Measurements from ENCODE around the gene PRSS21.

PRSS21 gene

DNA sequence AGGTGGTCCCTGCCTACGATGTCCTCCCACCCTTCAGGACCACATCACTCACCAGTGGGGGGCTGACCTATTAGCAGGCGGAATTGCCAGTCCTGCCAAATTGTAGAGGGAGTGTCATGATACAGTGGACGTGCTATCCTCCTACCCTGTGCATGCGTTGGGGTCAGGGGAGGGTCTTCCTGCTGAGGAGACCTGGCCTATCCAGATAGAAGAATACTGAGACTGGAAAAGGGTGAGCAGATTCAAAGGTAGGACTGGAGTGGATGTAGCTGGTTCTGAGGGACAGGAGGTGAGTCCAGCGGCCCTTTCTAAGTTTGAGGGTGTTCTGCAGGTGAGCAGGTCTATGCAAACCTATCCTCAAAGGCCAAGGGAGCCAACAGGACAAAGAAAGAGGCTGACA is 10.8 kb upstream of the PRSS21 start:
- no peak for DNase-seq (ENCODE audit: low spot score)

DNA sequence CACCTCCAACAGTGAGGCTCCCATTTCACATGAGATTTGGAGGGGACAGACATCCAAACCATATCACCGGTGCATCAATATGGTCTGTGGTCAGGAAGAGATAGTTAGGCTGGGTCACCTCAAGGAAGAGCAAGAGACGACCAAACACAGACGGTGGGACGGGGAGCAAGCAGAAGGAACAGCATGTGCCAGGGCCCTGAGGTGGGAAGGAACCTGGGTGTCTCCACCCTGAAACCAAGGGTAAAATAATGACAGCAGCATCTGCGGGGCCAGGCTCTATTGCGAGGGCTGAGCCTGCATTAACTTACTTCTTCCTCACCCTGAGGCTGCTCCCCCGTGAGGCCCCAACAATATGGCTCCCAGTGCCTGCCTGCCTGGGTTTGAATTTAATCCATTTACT is 8.9 kb upstream of the PRSS21 start:
- no peak for DNase-seq (ENCODE audit: low spot score)

DNA sequence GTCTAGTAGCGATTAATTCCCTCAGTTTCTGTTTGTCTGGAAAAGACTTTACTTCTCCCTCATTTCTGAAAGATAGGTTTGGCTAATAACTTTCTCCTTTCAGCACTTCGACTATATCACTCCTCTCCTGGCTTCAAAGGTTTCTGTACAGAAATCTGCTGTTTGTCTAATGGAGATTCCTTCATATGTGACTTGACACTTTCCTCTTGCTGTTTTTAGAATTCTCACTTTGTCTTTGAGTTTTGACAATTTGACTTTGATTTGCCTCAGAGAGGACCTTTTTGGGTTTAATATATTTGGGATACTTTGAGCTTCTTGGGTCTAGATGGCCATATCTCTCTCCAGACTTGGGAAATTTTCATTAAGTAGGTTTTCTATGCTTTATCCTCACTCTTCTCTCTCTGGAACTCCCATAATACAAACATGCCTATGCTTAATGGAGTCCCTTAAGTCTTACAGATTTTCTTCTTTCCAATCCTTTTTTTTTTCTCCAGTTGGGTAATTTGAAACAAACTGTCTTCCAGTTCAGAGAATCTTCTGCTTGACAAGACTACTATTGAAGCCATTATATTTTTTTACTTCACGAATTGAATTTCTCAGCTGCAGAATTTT is 7.8 kb upstream of the PRSS21 start:
- DNase-seq (ENCODE audit: low spot score) = no peak

DNA sequence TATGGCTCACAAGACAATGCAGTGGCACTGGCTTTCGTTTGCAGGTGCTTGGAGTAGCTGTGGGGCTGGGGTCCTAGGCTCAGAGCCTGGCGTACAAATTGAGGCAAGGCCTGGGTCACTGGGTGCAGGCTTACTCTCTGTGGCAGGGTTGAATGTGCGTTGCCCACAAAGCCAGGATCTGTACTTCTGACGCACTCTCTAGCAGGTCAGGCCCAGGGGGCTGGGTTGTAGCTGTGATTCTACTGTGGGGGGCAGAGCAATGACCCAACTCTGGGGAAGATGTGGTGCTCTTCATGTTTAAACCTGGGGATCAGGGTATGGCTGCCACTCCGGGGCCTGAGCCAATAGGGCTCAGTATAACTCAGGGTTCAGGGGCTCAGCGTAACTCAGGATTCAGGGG is 6.4 kb upstream of the PRSS21 start:
- DNase-seq (ENCODE audit: low spot score) = no peak

DNA sequence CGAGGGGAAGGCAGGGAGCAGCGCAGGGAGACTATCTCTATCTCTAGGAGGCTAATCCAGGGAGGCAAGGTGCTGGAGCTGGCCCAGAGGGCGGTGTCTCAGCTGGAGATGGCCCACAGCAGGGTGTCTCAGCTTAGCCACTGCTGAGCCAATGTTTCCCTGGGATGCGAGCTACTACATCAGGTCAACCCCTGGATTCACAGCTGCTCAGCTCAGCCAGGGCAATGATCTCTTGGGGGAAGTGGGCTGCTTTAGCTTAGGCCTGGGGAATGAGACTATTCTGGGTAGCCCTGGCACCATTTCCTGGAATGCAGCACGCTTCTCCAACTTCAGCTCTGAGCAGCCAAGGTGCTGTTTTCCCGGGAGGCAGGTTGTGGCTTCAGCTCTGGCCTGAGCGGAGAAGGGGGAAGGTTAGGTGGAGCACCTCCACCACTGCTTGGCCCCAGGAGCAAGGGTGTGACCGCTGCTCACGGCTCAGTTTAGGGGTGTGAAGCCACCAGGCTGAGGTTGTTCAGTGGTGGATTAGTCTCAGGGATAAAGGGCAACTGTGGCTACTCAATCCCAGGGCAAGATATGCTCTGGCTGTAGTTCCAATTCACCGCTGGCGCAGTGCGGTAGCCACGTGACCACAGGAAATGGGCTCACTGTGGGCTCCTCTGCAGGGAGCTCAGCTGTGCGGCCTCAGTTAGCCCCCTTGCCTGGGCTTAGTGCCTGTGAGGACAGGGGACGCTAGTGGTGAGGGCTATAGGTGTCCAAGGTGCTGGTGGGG is 5.2 kb upstream of the PRSS21 start:
- DNase-seq (ENCODE audit: low spot score) = no peak

DNA sequence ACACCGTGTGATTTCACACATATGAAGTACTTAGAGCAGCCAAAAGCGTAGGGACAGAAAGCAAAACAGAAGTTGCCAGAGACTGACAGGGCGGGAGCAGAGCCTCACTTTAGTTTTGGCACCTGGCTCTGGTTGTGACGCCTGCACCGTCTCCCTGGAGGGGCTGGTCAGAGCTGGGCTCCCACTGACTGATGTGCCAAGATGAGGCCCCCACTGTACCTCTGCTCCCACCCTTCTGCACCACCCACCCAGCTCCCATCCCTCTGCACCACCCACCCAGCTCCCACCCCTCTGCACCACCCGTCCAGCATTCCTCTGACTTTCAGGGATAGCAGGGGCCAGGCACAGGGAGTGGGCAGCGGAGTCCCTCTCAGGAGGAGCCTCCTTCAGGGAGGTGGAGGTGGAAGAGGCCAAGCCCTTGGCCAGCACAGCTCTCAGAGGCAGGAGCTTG is 3.2 kb upstream of the PRSS21 start:
- no peak for DNase-seq (ENCODE audit: low spot score)

DNA sequence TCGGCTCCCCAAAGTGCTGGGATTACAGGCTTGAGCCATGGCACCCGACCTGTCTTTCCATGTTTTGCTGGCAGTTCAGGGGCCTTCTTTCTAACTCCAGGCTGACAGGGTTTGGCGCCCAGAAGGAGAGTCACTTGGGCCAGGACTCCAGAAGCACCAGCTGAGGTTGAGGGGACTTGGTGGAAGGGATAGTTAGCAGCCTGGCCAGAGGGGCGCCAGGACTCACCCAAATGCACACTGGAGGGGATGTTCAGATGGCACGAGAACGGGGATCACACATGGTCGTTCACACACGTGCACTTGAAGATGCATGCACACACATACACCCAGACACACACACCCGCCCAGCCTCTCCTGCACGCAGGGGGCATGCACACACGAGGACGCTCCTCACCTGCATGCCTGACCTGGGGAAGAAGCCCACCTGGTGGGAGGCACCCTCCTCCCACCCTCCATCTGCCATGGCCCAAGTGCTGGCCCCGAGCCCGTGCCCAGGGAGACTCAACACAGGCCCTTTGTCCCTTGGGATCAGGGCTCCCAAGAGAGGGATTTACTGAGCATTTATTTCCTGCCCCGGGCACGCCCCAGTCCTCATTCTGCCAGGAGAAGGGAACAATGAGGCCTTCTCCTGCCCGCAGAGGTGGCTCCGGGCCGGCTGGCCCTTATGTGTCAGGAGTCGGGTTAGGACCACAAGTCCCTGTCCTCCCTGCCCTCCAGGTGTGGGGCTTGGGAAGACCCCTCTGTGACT is 2.3 kb upstream of the PRSS21 start:
- DNase-seq (ENCODE audit: low spot score) = no peak

DNA sequence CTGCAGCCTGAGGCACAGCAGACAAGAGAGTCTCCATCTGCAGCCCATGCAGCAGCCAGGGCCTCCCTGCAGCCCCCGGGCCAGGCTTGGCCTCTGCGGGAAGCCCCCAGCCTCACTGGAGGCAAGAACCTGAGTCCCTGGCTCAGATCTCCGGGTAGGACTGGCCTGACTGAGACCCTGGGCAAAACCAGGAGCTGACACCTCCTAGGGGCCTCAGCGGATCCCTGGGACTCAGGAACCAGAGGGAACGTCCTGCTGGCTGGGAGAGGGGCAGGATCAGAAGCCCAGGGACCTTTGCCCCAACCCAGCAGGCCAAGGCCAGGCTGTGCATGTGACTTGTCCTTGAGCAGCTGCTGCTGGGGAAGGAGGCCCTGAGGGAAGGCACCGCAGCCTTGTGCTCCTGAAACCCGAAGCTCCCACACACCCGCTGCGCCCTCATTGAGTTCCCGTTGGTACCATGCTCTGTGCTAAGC is 1.7 kb upstream of the PRSS21 start:
- DNase-seq (ENCODE audit: low spot score) = no peak

DNA sequence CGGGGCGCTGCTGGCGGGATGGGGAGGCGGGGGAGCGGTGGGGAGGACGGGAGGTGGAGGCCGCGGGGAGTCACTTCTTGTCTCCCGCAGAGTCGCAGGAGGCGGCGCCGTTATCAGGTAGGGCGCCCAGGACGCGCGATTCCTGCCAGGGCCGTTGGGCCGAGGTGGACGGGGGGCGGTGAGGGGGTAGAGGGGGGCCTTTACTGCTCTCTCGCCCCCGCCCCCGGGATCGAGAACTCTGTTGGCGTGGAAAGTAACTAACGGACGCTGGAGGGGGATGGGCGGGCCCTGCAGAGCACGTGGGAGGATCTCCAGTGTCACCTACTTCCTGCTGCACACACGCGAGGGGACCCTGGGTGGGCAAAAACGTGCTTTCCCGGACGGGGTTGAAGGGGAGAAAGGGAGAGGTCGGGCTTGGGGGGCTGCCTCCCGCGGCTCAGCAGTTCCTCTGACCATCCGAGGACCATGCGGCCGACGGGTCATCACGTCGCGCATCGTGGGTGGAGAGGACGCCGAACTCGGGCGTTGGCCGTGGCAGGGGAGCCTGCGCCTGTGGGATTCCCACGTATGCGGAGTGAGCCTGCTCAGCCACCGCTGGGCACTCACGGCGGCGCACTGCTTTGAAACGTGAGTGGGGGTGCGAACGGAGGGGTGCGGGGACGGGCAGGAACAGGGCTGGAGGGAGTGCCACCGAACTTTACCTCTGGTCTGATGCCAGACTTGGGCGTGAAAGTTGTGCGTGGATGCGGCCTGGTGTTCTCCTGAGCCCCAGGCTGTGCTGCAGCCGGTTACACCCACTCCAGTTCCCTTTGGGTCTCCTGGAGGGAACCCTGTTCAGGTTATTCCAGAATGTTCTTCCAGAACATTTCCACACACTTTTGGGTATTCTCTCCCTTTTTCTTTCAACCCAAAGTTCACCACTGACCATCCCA is 569 bp downstream of the PRSS21 start:
- no peak for DNase-seq (ENCODE audit: low spot score)

DNA sequence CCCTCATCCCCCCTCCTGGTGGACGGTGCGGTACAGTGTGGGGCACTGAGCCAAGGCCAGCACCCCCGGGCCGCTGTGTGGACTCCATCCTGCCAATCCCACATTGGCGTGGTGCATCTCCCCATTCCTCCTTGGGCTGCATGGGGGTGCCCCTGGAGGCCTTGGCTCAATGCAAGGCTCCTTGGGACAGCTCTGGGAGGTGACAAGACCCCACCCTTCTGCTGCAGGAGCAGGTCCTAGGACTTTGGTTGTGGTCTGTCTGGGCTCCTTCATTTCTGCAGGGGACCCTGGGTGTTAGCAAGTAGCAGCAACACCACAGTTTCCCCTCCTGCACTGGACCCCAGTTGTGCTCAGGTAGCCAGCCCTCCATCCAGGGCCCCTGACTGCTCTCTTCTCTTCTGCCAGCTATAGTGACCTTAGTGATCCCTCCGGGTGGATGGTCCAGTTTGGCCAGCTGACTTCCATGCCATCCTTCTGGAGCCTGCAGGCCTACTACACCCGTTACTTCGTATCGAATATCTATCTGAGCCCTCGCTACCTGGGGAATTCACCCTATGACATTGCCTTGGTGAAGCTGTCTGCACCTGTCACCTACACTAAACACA is 1.3 kb downstream of the PRSS21 start:
- no peak for DNase-seq (ENCODE audit: low spot score)

DNA sequence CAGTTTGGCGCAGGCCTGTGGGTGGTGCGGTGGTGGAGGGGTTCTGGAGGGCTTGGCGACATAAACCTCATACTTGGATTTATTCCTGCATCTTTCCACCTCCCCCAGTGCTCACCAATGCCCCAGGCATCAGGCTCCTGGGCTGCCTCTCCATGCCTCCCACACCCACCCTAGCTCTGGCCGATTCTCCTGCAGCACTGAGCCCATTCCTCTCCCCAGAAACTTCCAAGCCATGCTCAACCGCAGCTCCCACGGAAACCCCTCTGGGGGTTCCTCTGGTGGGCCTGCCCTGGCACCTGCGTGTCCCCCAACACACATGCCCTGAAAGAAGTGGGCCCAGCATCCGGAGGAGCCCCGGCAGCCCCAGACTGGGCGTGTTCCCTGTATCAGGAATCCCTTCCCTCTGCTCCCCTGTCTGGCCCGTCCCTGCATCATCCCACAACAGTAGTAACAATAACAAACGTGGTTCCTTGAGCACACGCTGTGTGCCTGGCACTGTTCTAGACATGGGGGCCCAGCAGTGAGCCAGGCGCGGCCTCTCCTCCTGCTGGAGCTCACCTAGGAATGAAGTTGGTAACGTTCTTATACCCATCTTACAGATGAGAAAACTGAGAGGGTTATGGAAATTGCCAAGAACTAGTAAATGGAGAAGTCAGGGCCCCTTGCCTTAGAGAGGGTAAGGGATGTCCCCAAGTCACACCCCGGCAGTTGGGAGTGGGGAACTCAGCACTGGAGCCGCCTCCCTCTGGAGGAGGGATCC is 2.3 kb downstream of the PRSS21 start:
- no peak for DNase-seq (ENCODE audit: low spot score)

DNA sequence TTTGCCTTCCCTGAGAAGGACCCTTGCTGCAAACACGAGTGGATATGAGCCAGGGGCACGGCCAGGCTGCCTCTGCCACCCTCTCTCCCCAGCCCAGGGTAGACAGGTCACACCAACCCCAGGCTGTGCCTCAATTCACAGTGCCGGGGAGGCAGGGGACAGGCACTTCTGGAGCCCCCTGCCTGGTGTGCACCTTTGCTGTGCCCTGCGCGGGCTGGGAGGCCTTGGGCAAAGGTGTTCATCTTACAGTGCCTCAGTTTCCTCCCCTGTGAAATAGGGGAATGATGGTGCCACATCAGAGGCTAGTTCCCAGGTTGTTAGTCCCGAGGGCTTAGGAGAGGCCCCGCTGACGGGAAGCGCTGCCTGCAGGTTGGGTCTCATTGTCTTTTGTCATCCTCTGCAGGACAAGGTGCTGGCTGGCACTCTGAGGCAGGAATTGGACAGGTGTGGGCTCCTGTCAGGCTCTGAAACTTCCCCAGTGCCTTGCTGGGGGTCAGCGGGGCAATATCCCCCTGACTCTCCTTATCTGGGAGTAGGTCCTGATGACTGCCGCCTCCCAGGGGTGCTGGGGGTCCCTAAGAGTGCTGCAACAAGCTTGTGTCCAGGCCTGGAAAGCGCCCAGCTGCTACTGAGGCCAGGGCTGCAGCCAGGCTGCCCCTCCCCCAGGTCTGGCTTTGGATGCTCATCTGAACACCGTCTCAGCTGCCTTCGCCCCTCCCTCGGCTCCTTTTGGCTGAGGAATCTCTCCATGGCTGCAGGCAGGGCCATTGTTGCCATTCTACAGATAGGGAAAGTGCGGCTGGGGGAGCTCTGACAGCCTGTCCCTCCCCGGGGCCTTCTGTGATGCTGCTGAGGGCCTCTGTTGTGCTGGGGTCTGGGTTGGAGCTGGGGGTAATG is 3.1 kb downstream of the PRSS21 start:
- no peak for DNase-seq (ENCODE audit: low spot score)

DNA sequence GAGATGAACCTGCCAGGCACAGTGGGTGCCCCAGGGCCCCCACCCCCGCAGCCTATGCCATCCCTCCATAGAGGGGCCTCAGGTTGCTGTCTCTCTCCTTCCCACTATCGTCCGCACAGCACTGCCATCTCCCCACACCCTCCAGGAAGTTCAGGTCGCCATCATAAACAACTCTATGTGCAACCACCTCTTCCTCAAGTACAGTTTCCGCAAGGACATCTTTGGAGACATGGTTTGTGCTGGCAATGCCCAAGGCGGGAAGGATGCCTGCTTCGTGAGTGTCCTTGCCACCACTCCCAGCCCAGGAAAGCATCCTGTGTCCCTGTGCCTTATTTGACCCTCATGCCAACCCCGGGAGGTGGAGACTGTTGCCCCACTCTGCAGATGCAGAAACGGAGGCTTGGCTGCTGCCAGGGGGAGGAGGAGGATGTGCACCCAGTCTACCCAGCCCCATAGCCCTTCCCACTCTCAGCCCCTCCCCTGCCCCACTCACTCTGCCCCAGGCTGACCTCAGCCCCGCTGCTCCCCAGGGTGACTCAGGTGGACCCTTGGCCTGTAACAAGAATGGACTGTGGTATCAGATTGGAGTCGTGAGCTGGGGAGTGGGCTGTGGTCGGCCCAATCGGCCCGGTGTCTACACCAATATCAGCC is 3.9 kb downstream of the PRSS21 start:
- no peak for DNase-seq (ENCODE audit: low spot score)

DNA sequence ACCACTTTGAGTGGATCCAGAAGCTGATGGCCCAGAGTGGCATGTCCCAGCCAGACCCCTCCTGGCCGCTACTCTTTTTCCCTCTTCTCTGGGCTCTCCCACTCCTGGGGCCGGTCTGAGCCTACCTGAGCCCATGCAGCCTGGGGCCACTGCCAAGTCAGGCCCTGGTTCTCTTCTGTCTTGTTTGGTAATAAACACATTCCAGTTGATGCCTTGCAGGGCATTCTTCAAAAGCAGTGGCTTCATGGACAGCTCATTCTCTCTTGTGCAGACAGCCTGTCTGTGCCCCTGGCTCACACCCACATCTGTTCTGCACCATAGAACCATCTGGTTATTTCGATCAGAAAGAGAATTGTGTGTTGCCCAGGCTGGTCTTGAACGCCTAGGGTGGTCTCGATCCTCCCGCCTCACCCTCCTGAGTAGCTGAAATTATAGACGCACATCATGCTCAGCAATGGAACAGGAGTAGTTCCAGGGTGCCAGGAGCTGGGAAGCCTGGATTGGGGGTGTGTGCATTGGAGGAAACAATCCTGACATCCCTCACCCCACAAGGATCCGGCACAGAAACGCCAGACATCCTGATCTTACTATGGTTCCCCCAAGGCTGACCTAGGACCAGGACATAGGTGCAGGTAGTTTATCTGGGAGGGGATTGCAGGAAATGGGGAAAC is 4.6 kb downstream of the PRSS21 start:
- no peak for DNase-seq (ENCODE audit: low spot score)

DNA sequence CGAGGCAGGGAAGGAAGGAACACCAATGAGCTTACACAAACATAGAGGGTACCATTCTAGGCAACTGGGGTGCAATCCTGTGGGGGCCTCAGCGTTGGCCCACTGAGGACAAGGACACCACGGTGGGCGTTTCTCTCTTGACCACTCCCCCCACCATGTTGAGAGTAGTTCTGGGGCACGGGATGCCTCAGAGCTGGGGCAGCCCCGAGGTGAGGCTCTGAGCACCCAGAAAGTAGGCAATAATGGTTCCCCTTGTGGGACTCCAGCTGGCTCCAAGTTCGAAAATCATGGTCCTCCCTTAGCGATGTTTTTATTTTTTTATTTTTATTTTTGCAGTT is 5.1 kb downstream of the PRSS21 start:
- DNase-seq (ENCODE audit: low spot score) = no peak

DNA sequence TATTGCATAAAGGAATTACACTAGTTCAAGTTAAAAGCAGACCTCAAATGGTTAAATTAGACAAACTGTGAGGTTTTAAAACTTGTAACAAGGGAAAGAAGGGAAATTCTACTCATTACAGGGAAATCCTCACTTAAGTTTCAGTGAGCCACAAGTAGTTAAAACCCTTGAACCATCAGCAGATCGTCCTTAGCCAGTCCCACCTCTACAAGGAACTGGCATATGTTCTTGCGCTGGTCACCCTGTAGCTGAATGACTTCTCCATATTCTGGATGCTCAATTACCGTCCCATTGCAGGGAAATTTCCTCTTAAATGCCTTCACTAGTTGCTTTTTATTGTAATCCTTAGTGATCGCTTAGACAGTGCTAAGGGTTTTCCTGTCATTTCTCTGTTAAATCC is 5.5 kb downstream of the PRSS21 start:
- no peak for DNase-seq (ENCODE audit: low spot score)

DNA sequence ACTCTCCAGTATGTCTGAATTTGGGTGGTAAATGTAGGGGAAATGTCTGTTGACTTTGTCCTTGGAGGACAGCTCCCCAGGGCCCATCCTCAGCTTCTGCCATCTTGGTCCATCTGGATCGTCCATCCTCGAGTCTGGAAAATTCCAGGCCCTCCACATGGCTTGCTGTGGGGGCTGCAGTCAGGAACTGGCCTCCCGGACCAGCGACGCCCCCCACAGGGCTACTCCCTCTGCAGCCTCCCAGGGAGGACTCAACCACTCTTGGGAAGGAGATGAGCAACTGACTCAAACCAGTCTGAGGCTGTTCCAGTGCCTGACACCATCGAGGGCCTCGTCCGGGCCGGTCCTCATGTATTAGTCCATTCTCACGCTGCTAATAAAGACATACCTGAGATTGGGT is 7.6 kb downstream of the PRSS21 start:
- DNase-seq (ENCODE audit: low spot score) = no peak

DNA sequence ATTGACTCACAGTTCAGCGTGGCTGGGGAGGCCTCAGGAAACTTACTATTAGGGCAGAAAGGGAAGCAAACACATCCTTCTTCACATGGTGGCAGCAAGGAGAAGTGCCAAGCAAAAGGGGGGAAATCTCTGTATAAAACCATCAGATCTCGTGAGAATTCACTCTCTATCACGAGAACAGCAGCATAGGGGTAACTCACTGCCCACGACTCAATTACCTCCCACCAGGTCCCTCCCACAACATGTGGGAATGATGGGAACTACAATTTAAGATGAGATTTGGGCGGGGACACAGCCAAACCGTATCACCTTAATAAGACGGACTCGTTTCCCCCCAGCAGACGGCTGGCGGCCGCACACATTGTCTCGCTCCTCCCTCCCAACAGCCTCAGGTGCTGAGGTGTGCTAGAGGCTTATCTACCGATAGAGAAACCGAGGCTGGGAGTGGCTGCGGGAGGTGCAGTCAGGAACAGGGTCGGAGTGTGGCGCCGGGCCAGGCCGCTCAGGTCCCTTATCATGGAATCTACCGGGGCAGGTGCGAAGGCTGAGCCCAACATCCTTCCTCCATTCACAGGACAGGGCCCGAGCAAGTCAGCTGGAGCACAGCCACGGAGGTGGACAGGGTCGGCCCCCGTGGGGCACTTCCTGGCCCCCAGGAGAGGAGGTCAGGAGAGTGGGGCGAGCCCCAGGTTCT is 8.2 kb downstream of the PRSS21 start:
- no peak for DNase-seq (ENCODE audit: low spot score)
